Common myeloid progenitor, CD34-positive (primary cell): ENCODE measurements around the gene ZCCHC14.

ENCODE experiments used
- CTCF ChIA-PET: fragments of 350-600 bp; sonication (Branson Sonifier 250); formaldehyde crosslinking; loops from one replicate; lab custom pipeline; 2021; ENCODE audit warnings: antibody characterized with exemption; lab: Charles Lee
- POLR2A ChIA-PET: fragments of 350-600 bp; sonication (Branson Sonifier 250); formaldehyde crosslinking; loops from one replicate; lab custom pipeline; 2021; ENCODE audit warnings: antibody characterized with exemption; lab: Charles Lee
- DNase-seq, 3 donors: peaks; one replicate each; pipeline versions ENCODE4 v3.0.0 to v3.0.0-alpha.2; 2013
- H3K27ac ChIP-seq, 2 experiments: 1 replicate in 1 of 2; 2 replicates in 1 of 2; pipeline ENCODE4 v1.7.0; 2013; ENCODE audit warnings: inconsistent platforms in 2 of 2, low read length in 2 of 2, mild to moderate bottlenecking in 2 of 2, low read depth in 1 of 2, moderate library complexity in 1 of 2; ENCODE audit not compliant: severe bottlenecking in 2 of 2, insufficient read depth in 1 of 2, poor library complexity in 1 of 2
- H3K27me3 ChIP-seq, 5 experiments: replicated peaks in 2 of 5; 1 replicate in 3 of 5; 2 replicates in 2 of 5; pipeline versions ENCODE4 v1.6.1 to v1.7.0; 2013; ENCODE audit warnings: low read length in 4 of 5, mild to moderate bottlenecking in 2 of 5, moderate library complexity in 2 of 5, inconsistent platforms in 1 of 5; ENCODE audit not compliant: insufficient read depth in 5 of 5, control insufficient read depth in 4 of 5
- H3K36me3 ChIP-seq, 4 experiments: 1 replicate in 2 of 4; 2 replicates in 2 of 4; pipeline versions ENCODE4 v1.6.1 to v1.7.0; 2013; ENCODE audit warnings: low read length in 3 of 4, control low read depth in 1 of 4, mild to moderate bottlenecking in 1 of 4; ENCODE audit not compliant: control insufficient read depth in 4 of 4, insufficient read depth in 4 of 4
- H3K4me1 ChIP-seq, 4 experiments: 1 replicate in 3 of 4; 2 replicates in 1 of 4; pipeline versions ENCODE4 v1.6.1 to v1.7.1; 2013; ENCODE audit warnings: low read length in 3 of 4, mild to moderate bottlenecking in 3 of 4, control low read depth in 1 of 4, inconsistent platforms in 1 of 4, moderate library complexity in 1 of 4; ENCODE audit not compliant: control insufficient read depth in 4 of 4, insufficient read depth in 4 of 4; ENCODE audit errors: control extremely low read depth in 1 of 4
- H3K4me3 ChIP-seq, 7 experiments: 1 replicate in 4 of 7; 2 replicates in 3 of 7; pipeline versions ENCODE4 v1.5.1 to v1.7.0; 2013; ENCODE audit warnings: mild to moderate bottlenecking in 7 of 7, low read length in 6 of 7, moderate library complexity in 6 of 7, inconsistent platforms in 2 of 7, low read depth in 2 of 7, control low read depth in 1 of 7; ENCODE audit not compliant: insufficient read depth in 4 of 7, control insufficient read depth in 1 of 7; ENCODE audit errors: extremely low read depth in 1 of 7
- H3K9me3 ChIP-seq, 5 experiments: 1 replicate in 4 of 5; 2 replicates in 1 of 5; pipeline versions ENCODE4 v1.6.1 to v1.7.1; 2013; ENCODE audit warnings: low read length in 4 of 5, mild to moderate bottlenecking in 2 of 5, inconsistent platforms in 1 of 5, low read depth in 1 of 5, moderate library complexity in 1 of 5; ENCODE audit not compliant: control insufficient read depth in 4 of 5, insufficient read depth in 2 of 5; ENCODE audit errors: control extremely low read depth in 1 of 5
- WGBS: methylation state at CpG from one replicate; pipeline ENCODE4 v1.1.5; 2013; ENCODE audit not compliant: insufficient coverage; 5-methylcytosine and 5-hydroxymethylcytosine counted together

ZCCHC14 gene

DNA sequence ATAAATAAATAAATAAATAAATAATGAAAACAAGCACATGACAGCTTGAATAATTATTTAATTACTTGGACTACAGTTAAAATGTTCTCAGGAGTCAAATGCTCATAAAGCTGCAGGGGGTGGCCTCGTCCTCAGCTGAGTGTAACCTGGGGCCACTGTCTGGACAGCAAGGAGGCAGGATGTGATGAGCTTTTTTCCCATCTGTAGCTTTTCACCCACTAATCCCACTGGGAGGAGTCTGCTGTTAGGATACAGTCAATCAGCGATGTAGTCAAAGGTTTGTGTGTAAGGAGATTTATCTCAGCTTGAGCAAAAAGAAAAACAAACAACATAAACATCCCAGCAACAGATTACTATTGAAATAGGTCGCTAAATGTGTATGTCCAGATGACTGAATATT lies 22.5 kb downstream of the ZCCHC14 start:
- no peaks in the 10 kb centered on the region for H3K27me3 ChIP-seq
- no peaks in the 10 kb centered on the region for H3K9me3 ChIP-seq
- H3K4me3 ChIP-seq, result no peak overlapping the region
- CTCF ChIA-PET, result interaction anchor here (1.2 kb wide), 1 partner anchor 15 kb away, joined by 4 read pairs; no protein-coding TSS in a partner anchor
- WGBS, result 100% methylated on average over 1 of the region's 3 CpGs
- POLR2A ChIA-PET, result no interaction called here
- H3K36me3 ChIP-seq, result no peaks in the 10 kb centered on the region
- H3K4me1 ChIP-seq, result peaks cover 4 to 33% (median 28%) of the 10 kb centered on the region in 4 experiments
- no peak overlapping the region for H3K27ac ChIP-seq
- DNase-seq, result no peak

DNA sequence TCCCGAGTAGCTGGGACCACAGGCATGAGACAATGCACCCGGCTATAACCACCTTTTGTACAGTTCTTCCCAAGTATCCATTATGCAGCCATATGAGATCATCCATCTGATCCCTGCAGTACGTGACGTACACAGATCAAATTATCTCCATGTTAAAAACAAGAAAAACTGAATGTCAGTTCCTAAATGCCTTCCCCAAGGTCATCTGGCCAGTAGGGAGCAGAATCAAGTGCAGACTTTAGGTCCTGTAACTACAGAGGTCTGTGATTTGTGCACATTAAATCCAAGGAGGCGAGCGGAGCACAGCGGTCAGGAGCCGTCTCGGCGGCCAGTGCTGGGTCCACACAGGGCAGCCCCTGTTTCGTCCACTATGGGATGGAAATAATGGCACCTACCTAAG lies 23.7 kb downstream of the ZCCHC14 start:
- POLR2A ChIA-PET, result no interaction called here
- CTCF ChIA-PET, result no interaction called here
- Histone ChIP-seq H3K36me3 (no peaks in the 10 kb centered on the region), H3K9me3 (no peaks in the 10 kb centered on the region), H3K4me3 (no peak overlapping the region), H3K27ac (no peak overlapping the region), H3K27me3 (no peaks in the 10 kb centered on the region), H3K4me1 (peaks cover 12 to 45% (median 40%) of the 10 kb centered on the region in 4 experiments)
- DNase-seq, result no peak
- WGBS, result 96% methylated on average over 10 of the region's 11 CpGs

GRCh38 chr16:87468550-87468949 lies 24.3 kb downstream of the ZCCHC14 start:
- Histone ChIP-seq H3K27me3 (no peaks in the 10 kb centered on the region), H3K27ac (no peak overlapping the region), H3K4me3 (no peak overlapping the region), H3K4me1 (peaks cover 14 to 51% (median 46%) of the 10 kb centered on the region in 4 experiments), H3K9me3 (no peaks in the 10 kb centered on the region), H3K36me3 (no peaks in the 10 kb centered on the region)
- DNase-seq, result no peak
- ChIA-PET CTCF (no interaction called here), POLR2A (no interaction called here)
- WGBS, result 90% methylated on average over 7 of the region's 8 CpGs

DNA sequence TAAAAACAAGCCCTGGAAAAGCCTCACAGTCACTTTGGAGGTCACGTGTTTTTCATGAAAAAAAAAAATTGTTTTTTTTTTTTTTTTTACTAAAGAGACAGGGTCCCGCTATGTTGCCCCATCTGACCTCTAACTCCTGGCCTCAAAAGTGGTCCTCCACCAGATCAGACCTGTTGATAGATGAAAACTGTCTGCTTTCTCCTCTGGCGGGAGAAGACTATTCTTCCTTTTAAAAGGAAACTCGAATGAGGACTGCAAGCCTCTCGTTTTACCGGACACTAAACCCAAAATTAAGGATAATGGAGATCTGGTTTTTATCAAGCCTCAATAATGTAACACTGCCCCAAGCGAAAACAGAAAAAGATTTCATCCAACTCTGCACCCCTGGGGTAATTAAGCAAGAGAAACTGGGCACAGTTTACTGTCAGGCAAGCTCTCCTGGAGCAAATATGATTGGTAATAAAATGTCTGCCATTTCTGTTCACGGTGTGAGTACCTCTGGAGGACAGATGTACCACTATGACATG lies 25.8 kb downstream of the ZCCHC14 start:
- no peak for DNase-seq
- H3K27ac ChIP-seq, result no peak overlapping the region
- no peak overlapping the region for H3K4me3 ChIP-seq
- no peaks in the 10 kb centered on the region for H3K9me3 ChIP-seq
- 98% methylated on average over 6 of the region's 8 CpGs for WGBS
- H3K4me1 ChIP-seq, result peaks cover 14 to 60% (median 54%) of the 10 kb centered on the region in 4 experiments
- H3K27me3 ChIP-seq, result no peaks in the 10 kb centered on the region
- no peaks in the 10 kb centered on the region for H3K36me3 ChIP-seq
- POLR2A ChIA-PET, result no interaction called here
- CTCF ChIA-PET, result interaction anchor here (1.4 kb wide), 1 partner anchor 8 kb away, joined by 5 read pairs; no protein-coding TSS in a partner anchor

DNA sequence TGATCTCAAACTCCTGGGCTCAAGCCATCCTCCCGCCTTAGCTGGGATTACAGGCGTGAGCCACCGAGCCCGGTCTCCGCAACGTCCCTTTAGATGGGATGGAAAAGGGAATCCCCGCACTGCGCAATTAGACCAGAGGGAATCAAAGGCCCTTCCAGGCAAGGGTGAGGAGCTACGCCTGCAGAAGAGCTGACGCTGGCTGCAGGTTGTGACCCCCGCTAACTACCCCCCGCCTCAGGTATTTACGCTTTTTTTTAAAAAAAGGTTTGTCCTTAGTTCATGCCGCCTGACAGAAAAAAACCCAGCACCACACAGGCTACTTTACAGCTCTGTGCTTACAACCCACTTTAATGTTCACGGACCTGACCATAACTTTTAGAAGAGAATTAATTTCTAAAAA lies 26.9 kb downstream of the ZCCHC14 start:
- no peaks in the 10 kb centered on the region for H3K27me3 ChIP-seq
- H3K4me3 ChIP-seq, result peak overlapping the region in 4 of 7 experiments; percentile 7 to 64 (median 54)
- ChIA-PET CTCF (interaction anchor here (1.0 to 2.3 kb wide), 5 partner anchors 9 to 170 kb away, joined by 3 to 13 read pairs (median 4); no protein-coding TSS in a partner anchor), POLR2A (interaction anchor here (0.5 to 2.1 kb wide), 2 partner anchors 18 to 24 kb away, joined by 3 to 11 read pairs; no protein-coding TSS in a partner anchor)
- no peaks in the 10 kb centered on the region for H3K9me3 ChIP-seq
- DNase-seq, result no peak
- H3K36me3 ChIP-seq, result no peaks in the 10 kb centered on the region
- H3K27ac ChIP-seq, result peak overlapping the region in 1 of 2 experiments; percentile 78
- 94% methylated on average over 14 of the region's 15 CpGs for WGBS
- H3K4me1 ChIP-seq, result peaks cover 14 to 72% (median 56%) of the 10 kb centered on the region in 4 experiments

DNA sequence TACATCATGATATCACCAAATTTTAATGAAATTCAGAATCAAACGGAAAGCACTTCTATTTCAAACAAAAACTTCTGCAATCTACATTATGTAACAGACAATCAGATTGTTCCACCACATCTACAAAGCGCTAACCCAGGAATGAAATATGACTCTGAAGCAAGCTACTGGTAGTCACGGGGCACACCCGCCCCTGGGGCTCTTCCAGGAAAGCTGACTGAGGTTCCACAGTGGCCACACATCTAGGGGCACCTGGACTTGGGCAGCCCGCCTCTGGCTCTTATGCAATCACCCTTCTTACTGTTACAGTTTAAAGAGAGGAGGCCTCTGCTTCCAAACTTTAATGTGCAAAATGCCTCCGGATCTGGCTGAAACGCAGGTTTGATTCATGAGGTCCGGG lies 27.5 kb downstream of the ZCCHC14 start:
- peak; percentile 39 to 81 (median 70) for DNase-seq
- Histone ChIP-seq H3K4me1 (peaks cover 14 to 72% (median 56%) of the 10 kb centered on the region in 4 experiments), H3K4me3 (peak overlapping the region in 4 of 7 experiments; percentile 46 to 64 (median 57)), H3K9me3 (no peaks in the 10 kb centered on the region), H3K36me3 (no peaks in the 10 kb centered on the region), H3K27me3 (no peaks in the 10 kb centered on the region), H3K27ac (peak overlapping the region; percentile 51 to 78)
- ChIA-PET CTCF (interaction anchor here (1.0 to 2.3 kb wide), 3 partner anchors 11 to 171 kb away, joined by 3 to 13 read pairs (median 4); no protein-coding TSS in a partner anchor), POLR2A (interaction anchor here (0.9 to 2.1 kb wide), 4 partner anchors 24 to 316 kb away, joined by 3 to 11 read pairs (median 4); partner anchors contain the start of gene ZCCHC14)
- WGBS, result 14% methylated on average over 5 of the region's 8 CpGs
